DND-41 (cell line): Measurements from ENCODE around the gene ARHGAP35.
"Not testable (repeated sequence)": the region's sequence is repeated elsewhere in the genome, so short reads cannot be mapped to it uniquely, and the experiment has no call there.

Experiments used
- ATAC-seq: fragments of 200-7000 bp; cut with Tn5 transposase; 3 replicates; pipeline ENCODE4 v1.9.1; 2021; ENCODE audit warnings: low read depth; ENCODE audit not compliant: insufficient read depth
- DNase-seq: peaks from one replicate; pipeline ENCODE4 v3.0.0-alpha.2; 2020
- H2AFZ ChIP-seq: 2 replicates; pipeline ENCODE4 v1.6.0; 2012; ENCODE audit warnings: low read depth, low read length
- H3K27ac ChIP-seq: 2 replicates; pipeline ENCODE4 v1.5.1; 2012; ENCODE audit warnings: low read length, inconsistent platforms
- H3K27me3 ChIP-seq: fragments of 200-600 bp; sonication (generic); 2 replicates; pipeline ENCODE4 v1.6.0; 2012; ENCODE audit warnings: low read length, mild to moderate bottlenecking, inconsistent platforms; ENCODE audit not compliant: insufficient read depth, poor library complexity
- H3K36me3 ChIP-seq: 2 replicates; pipeline ENCODE4 v1.5.1; 2012; ENCODE audit warnings: low read length, inconsistent platforms; ENCODE audit not compliant: insufficient read depth
- H3K4me1 ChIP-seq: 2 replicates; pipeline ENCODE4 v1.5.1; 2012; ENCODE audit warnings: mild to moderate bottlenecking, low read length; ENCODE audit not compliant: insufficient read depth
- H3K4me2 ChIP-seq: 2 replicates; pipeline ENCODE4 v1.6.0; 2012; ENCODE audit warnings: mild to moderate bottlenecking, moderate library complexity, low read length, inconsistent platforms; ENCODE audit not compliant: insufficient read depth
- H3K4me3 ChIP-seq, 2 experiments: fragments of 200-600 bp in 1 of 2; shearing (Covaris generic) in 1 of 2; 2 replicates each; pipeline ENCODE4 v1.5.1; 2012 to 2016; ENCODE audit warnings: inconsistent platforms in 2 of 2, low read length in 2 of 2, mild to moderate bottlenecking in 2 of 2, low read depth in 1 of 2, moderate library complexity in 1 of 2
- H3K79me2 ChIP-seq: 2 replicates; pipeline ENCODE4 v1.6.0; 2012; ENCODE audit warnings: low read length, inconsistent platforms; ENCODE audit not compliant: insufficient read depth
- H3K9ac ChIP-seq: 2 replicates; pipeline ENCODE4 v1.6.0; 2012; ENCODE audit warnings: low read depth, mild to moderate bottlenecking, inconsistent platforms, low read length, moderate library complexity
- H3K9me3 ChIP-seq: 2 replicates; pipeline ENCODE4 v1.5.1; 2012; ENCODE audit warnings: low read length, moderate library complexity, mild to moderate bottlenecking, inconsistent platforms; ENCODE audit not compliant: insufficient read depth, severe bottlenecking
- H4K20me1 ChIP-seq: 2 replicates; pipeline ENCODE4 v1.6.0; 2012; ENCODE audit warnings: low read length; ENCODE audit not compliant: insufficient read depth
- EZH2 ChIP-seq: IDR thresholded peaks from 3 replicates; pipeline ENCODE4 v1.6.1; 2012; ENCODE audit warnings: borderline replicate concordance, low read depth, mild to moderate bottlenecking, moderate library complexity, low read length, inconsistent platforms; ENCODE audit not compliant: severe bottlenecking
- TF ChIP-seq, protein P1 (sequence below): IDR thresholded peaks from 2 replicates; pipeline ENCODE4 v1.5.1; 2012; ENCODE audit warnings: borderline replicate concordance, low read length, moderate library complexity, mild to moderate bottlenecking; ENCODE audit not compliant: poor library complexity, severe bottlenecking; ENCODE audit errors: extremely low read depth

The ARHGAP35 gene

DNA sequence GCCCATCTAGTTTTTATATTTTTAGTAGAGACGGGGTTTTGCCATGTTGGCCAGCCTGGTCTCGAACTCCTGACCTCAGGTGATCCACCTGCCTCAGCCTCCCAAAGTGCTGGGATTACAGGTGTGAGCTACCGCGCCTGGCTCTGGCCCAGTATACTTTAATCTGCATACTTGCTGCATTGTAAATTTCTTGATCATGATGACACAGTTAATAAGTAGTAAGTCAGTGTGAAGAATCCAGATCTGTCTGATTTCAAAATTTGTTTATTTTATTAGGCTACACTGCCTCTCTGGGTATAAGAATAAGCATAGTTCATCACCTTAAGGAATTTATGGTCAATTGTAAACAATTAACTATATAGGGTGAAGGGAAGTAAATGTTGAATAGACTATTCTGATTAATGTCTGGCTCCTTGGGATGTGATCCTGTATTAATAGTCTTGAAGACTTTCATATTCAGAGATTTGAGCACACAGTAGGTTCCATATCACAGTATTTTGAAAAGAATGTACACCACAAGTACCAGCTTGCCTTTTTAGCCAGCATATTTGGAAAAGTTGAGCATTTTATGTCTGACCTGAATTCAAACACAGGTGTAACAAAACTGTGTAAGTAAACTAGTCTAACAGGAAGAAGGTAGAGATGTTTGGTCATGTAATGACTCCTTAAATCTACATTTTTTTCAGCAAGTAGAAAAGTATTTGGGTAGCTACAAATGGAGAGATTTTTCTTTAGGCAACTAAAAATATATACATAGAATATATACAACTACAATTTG lies 7.4 kb downstream of the ARHGAP35 start:
- H3K9me3 ChIP-seq = no peaks in the 10 kb centered on the region
- H3K4me3 ChIP-seq = no peak overlapping the region
- H2AFZ ChIP-seq = no peak overlapping the region
- peaks cover 32% of the 10 kb centered on the region for H3K4me1 ChIP-seq
- H3K27ac ChIP-seq = no peak overlapping the region
- peaks cover 64% of the 10 kb centered on the region for H4K20me1 ChIP-seq
- H3K36me3 ChIP-seq = peaks cover 9% of the 10 kb centered on the region
- H3K9ac ChIP-seq = no peak overlapping the region
- H3K79me2 ChIP-seq = peaks cover 98% of the 10 kb centered on the region
- H3K4me2 ChIP-seq = no peak overlapping the region
- ATAC-seq (no peak), DNase-seq (no peak)
- TF ChIP-seq, protein P1, sequence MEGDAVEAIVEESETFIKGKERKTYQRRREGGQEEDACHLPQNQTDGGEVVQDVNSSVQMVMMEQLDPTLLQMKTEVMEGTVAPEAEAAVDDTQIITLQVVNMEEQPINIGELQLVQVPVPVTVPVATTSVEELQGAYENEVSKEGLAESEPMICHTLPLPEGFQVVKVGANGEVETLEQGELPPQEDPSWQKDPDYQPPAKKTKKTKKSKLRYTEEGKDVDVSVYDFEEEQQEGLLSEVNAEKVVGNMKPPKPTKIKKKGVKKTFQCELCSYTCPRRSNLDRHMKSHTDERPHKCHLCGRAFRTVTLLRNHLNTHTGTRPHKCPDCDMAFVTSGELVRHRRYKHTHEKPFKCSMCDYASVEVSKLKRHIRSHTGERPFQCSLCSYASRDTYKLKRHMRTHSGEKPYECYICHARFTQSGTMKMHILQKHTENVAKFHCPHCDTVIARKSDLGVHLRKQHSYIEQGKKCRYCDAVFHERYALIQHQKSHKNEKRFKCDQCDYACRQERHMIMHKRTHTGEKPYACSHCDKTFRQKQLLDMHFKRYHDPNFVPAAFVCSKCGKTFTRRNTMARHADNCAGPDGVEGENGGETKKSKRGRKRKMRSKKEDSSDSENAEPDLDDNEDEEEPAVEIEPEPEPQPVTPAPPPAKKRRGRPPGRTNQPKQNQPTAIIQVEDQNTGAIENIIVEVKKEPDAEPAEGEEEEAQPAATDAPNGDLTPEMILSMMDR = no peak
- no peak for TF ChIP-seq EZH2
- H3K27me3 ChIP-seq = no peaks in the 10 kb centered on the region

DNA sequence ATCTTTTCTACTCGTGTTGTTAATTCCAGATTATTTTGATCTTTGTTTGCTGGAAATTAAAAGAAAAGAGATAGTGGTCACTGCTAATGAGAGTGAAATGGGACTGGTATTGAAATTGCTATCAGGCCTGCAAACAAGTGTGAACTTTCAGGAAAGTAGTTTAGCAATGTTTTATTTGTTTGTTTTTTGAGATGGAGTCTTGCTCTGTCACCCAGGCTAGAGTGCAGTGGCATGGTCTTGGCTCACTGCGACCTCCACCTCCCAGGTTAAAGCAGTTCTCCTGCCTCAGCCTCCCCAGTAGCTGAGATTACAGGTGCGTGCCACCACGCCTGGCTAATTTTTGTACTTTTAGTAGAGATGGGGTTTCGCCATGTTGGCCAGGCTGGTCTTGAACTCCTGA lies 10.4 kb downstream of the ARHGAP35 start:
- H3K27me3 ChIP-seq, DNase-seq, ATAC-seq, H3K4me3 ChIP-seq, H2AFZ ChIP-seq, H3K27ac ChIP-seq, H3K4me1 ChIP-seq, H3K9ac ChIP-seq, H3K36me3 ChIP-seq, H3K9me3 ChIP-seq, H3K4me2 ChIP-seq: not testable (repeated sequence)
- peaks cover 45% of the 10 kb centered on the region; the same call in 1 of the 2 replicates for H4K20me1 ChIP-seq
- H3K79me2 ChIP-seq = peaks cover 98% of the 10 kb centered on the region

DNA sequence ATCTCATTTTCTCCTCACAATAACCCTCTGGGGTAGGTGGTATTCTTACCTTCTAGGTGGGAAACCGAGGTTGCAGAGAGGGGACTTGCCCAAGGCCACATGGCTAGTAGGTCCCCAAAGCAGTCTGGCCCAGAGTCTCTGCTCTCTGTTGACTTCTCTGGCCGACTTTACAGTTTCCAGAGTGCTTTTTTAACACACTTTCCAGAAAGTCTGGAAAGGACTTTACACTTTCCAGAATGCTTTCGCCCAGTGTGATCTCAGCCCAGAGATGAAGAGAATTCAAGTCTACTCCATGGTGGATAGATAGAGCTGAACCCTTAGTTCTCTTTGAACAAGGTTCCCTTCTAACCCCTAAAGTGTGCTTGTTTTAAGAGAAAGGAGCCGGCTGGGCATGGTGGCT lies 12.2 kb downstream of the ARHGAP35 start:
- Histone ChIP-seq H3K36me3 (peaks cover 4% of the 10 kb centered on the region; the same call in 1 of the 2 replicates), H3K9ac (no peak overlapping the region), H4K20me1 (peaks cover 30% of the 10 kb centered on the region; the same call in 1 of the 2 replicates), H3K4me3 (no peak overlapping the region), H3K4me2 (no peak overlapping the region), H3K27me3 (no peaks in the 10 kb centered on the region), H3K27ac (no peak overlapping the region), H3K79me2 (peaks cover 96% of the 10 kb centered on the region), H3K4me1 (no peaks in the 10 kb centered on the region), H2AFZ (no peak overlapping the region), H3K9me3 (no peaks in the 10 kb centered on the region)
- ATAC-seq (no peak), DNase-seq (no peak)
- TF ChIP-seq, protein P1 = no peak
- TF ChIP-seq EZH2 = no peak

- Histone ChIP-seq H3K9ac (no peak overlapping the region), H3K79me2 (peaks cover 95% of the 10 kb centered on the region), H3K36me3 (peaks cover 7% of the 10 kb centered on the region; the same call in 1 of the 2 replicates), H3K27me3 (no peaks in the 10 kb centered on the region), H3K27ac (no peak overlapping the region), H3K4me1 (no peaks in the 10 kb centered on the region), H3K9me3 (no peaks in the 10 kb centered on the region), H3K4me2 (no peak overlapping the region), H2AFZ (no peak overlapping the region), H4K20me1 (peaks cover 20% of the 10 kb centered on the region; the same call in 1 of the 2 replicates), H3K4me3 (no peak overlapping the region)
- TF ChIP-seq EZH2 = no peak
- TF ChIP-seq, protein P1 = no peak
- DNase-seq (no peak), ATAC-seq (no peak)
Measured at GRCh38 chr19:46875234-46875633, 14.4 kb downstream of the ARHGAP35 start.
